GM11168 (cell line): Measurements from ENCODE around the gene PDE8B.

ENCODE experiments used
- in situ Hi-C: fragments of 300-500 bp; cut with MboI; formaldehyde crosslinking; loops from one replicate; pipeline ENCODE4 v1.12.0; 2022; ENCODE audit warnings: low sequenced_read_pairs; ENCODE audit not compliant: unreplicated experiment

PDE8B gene

DNA sequence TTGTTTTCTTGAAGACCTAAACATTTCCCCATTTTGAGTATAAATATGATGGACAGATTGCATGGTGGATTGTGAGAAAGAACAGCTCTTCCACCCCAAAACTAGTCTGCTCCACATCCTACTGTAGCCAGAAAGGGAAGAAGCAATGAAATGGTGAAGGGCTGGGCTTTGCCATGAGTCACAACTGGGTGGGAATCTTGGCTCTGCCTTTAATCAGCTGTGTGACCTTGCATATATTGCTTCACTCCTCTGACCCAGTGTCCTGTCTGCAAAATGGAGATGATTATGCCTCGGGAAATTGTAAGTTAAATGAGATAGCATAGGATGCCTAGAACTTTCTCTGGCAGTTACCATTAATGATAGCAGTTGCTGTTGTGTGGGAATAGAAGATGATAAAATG, 101.9 kb downstream of the PDE8B start:
- in situ Hi-C loops: no loop called here

DNA sequence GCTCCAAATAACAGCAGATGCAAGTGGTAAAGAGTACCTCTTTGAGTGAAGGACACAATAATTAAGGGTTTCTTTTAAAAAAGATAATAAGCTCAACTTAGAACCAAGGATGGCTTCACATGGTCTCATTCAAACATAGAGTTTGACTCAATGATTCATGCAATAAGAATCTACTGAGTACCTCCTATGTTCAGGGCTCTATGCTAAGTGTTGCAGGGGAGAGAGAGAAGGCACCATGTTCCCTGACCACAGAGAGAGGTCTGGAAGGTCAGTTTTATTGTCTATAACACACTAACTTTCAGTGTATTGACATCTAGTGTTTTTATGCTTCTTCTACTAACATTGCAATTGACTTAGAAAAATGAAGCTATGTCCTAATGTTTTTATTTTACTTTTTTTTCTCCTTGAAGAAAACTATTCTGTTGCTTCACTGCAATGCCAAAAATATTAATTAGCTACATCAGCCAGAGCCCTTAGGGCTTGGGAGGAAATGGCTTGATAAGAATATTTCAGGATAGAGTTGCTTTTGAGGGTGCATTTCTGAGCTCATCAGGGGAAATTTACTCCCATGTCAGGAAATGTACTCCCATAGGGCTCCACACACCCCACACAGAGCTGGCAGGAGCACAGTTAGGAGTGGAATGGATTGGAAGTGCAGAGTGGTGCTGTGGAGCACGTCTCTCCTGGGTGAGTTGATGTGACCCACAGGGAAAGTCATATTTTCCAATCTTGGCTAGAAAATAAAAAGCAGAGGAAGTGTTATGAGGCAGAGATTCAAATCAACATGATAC, 106.6 kb downstream of the PDE8B start:
- in situ Hi-C loops: no loop called here

DNA sequence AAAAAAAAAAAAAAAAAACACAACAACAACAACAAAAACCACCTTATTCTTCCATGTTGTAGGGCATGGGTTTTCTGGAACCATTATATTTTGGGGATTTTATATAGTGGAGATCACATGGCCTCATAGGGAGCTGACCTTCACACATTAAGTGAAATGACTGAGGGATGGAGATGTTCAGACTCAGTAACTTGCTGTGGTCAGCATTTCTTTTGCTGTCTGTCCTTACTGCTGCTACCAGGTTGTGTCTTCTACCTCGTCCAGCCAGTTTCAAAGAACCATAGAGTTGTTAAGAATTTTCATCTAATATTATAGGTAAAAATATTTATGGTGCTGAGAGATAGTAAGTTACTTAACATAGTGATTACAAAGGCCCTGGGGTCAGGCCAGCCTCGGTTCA, 107.6 kb downstream of the PDE8B start:
- in situ Hi-C loops: no loop called here

DNA sequence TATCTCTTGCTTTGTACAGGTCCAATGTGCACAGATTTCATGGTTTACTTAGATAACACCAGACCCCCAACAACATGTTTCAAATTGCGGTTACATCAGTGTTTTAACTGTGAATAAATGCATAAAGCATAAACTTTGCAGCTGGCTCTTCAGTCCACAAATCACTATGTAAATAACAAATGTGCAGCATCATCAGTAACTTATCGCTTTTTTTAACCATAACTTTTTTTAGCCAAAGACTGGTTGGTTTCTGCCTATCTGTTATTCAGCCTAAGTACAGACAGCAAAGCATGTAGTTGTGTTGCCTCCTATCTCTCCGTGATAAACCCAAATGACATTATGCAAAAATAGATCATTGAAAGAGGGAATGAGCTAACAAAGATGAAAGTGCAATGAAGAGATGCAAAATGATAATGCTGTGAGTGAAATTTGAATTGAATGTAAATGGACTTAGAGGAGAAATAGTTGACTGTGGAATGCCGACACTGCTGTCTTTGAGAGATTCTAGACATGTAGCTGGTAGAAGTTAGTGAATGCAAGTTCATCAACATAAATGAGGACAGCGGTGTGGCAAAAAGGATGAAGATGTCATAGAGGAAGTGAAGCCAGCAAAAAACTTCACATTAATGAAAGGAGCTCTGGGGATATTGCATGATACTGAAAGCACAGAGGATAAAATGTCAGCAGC, 108.8 kb downstream of the PDE8B start:
- in situ Hi-C loops: no loop called here

DNA sequence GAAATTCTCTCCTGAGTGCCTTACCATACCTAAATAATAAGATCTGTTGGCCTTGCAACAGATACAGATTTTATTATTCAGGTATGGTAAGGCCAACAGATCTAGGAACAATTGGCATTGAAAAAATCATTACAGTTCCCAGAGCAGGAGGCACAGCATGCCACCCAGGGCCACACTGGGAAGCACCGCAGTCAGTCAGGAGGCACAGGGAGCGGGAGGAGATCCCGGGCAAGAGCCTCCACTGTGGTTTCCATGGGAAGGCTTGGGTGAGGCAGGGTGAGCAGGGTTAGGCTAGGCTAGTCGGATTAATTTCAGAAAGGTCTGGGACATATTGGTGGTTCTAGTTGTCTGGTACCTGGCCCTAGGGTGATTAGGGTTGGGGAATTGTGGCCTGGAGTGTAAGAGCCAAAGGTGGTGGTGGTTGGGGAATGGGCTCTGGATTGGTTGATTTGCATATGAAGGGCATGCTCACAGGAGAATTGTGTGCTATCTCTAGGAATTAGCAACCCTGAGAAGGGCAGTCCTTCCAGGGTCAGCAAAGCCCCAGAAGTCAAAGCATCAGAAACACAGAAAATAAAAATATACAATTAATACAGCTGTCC, 111.4 kb downstream of the PDE8B start:
- in situ Hi-C loops: no loop called here

DNA sequence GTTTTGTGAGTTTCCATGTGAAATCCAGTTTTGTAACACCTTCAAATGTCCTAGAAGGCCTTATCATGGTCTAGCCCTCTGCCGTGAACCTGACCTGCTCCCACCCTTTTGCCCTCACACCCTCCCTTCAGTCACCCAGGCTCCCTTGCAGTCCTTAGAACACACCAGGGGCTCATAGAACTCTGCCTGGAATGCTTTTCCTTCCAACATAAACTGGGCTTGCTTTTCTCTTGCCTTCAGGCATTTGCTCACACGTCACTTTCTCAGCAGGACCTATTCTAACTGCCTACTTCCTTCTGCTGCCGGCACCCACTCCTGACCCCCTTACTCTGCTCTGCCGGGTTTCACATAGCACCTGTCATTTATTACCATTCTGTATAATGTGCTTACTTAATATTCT, 111.9 kb downstream of the PDE8B start:
- in situ Hi-C loops: no loop called here

DNA sequence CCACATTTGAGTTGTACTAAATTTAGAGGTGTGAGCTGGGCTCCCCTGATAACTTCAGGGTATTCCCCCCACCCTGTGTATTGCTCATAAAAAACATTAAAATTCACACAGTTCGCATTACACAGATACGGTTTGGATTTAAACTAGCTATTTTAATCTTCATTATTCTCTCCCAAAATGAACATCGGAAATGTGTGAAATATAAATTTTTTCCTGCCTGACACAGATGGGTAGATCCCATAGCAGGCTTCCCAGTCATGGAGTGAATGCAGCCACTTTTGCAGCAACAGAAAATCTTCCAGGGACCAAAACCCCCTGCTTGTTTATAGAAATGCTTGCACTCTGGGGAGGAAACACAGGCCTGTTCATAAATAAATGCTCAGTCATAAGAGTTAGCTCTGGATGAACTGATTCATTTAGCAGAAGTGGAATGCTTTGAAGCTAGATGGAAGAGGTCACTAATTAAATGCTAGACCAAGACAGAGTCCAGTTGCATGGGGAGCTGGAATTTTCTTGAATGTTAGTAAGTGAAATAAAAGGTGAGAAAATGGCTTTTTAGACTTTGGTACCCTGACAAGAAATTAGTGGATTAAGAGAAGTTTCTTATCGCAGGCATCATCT, 115.6 kb downstream of the PDE8B start:
- in situ Hi-C loops: no loop called here

DNA sequence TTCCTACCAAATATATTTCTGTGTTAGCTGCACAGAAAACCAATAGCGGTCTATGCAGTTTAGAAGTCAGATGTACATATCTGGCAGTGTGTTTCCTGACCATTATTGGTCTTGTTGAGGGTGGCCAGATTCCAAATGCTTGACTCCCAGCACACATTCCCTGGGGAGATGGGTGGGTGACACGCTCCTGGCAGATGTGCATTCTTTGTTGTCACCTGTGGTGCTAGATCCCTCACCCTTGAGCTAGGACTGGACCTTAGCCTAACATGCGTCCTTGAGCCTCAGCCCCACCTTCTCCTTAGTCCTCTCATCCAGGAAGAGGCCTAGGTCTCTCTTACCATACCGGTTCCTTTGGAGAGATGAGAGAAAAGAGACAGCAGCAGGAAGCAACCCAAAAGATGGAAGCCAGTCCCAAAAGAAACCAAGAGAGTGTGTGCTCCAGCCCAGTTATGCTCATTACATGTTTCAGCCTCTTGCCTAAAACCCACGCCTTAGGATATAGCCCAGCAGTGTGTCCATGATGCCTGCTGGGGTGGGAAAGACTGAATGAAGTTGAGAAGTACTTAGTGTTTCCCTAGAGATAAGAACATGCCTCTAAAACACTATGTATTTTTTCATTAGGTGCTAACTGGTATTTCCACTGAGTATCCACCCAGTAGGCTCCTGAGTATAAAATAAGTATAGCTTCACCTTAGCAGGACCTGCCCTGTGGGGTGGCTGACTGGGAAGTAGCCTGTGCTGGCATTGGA, 116.7 kb downstream of the PDE8B start:
- in situ Hi-C loops: no loop called here

DNA sequence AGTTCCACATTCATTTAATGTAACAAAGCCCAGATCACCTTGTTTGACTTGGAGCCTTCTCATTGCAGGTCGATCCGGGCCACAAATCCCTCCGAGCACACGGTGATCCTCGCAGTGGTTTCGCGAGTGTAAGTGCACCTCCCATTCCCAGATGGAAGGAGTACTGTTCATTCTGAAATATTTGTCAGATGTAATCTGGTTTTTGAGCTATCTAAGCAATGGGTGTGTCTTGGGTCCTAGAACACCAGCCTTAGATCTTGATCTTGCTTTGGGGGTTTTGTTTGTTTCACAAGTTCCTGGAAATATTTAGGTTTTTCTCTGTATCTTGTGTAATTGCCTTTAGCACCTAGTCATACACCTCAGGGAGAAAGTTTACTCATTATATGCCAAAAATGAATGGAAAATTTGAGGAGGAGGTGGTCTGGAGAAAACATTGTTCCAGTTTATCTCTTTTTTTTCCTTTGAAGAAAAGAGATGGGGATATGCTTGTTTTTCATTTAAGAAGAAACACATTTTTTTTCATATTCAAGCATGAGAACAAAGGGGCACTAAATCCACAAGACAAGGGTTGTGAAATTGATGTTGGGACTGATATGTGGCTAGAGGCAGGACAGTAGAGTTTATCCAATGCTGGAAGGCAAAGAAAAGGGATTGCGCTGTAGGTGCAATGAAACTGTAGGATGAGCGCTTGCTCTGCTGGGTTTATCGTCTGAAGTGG, 118.6 kb downstream of the PDE8B start:
- in situ Hi-C loops: no loop called here

DNA sequence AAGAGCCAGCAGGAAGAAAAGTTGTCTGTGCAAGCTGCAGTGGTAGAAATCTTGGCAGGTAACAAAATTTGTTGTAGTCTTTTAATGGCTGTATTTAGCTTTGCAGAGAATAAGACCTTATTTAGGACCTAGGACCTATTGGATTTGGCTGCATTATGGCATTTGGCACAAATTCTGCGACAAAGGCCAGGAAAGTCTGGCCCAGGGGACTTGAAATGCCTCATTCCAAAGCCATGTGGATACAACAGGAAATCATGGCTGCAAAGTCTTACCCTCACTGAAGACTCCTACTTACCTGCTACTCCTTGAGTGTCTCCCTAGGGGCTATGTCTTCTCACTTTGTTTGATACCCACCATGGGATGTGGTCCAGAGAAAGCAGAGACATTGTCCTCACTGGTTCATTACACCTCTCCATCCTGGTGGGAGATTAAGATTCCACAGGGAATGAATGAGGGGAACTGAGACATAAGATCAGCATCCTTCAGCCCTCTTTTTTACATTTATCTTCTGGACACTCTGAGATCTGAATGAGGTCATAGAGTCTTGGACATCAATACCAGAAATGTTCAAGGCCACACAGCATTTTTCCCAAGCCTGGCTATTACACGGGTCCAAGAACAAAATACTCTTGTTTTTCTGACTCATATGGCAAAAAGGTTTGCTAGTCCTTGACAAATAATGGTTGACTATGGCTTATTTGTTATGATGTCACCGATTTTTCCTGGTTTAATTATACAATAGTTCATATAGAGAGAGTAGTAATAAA, 119.4 kb downstream of the PDE8B start:
- in situ Hi-C loops: no loop called here

DNA sequence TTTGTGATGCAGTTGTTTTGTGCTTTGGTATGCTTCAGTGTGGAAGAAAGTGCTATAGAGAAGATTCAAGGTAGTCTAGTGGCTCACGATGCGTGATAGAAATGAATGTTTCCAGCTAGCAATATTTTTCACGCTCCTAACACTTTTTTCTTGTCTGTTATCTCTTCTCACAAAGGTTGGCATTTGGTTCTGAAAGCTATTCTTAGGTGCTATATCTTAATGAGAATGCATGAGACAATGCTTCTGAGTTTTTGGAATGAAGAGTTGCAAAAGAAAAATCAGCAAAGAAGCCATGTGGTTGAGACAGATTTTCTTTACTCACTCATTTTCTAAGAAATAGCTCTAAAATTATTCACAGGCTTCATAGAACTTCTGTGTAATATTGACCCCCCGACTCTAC, 122.6 kb downstream of the PDE8B start:
- in situ Hi-C loops: no loop called here

DNA sequence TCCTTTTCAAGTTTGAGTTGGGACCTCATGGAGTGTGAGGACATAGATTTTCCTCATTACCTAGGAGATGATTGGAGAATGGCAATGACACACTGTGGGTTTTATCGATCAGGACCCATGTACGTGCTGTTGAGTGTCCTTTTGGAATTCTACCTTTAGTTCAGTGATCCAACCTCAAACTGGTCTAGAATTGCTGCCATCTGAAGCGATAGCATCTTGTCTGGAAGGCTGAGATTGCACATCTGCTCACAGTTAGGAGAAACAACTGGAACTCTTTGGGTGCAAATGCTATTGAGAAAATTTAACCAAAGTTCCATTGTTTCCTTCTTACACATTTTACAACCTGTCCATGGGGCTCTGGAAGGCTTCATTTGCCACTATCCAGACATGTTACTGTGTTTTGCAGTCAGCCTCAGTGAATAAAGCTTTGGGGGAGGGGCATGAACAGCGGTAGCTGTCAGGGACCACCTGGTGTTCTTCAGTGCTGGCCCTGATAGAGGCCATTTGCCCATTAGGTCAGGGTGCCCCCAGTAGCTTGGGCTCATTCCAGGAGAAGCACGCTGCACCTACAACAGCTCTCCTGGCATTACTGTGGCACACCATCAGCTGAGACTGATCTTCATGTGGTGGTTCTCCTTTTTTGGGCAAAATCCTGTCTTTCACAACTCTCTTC, 123.1 kb downstream of the PDE8B start:
- in situ Hi-C loops: no loop called here

DNA sequence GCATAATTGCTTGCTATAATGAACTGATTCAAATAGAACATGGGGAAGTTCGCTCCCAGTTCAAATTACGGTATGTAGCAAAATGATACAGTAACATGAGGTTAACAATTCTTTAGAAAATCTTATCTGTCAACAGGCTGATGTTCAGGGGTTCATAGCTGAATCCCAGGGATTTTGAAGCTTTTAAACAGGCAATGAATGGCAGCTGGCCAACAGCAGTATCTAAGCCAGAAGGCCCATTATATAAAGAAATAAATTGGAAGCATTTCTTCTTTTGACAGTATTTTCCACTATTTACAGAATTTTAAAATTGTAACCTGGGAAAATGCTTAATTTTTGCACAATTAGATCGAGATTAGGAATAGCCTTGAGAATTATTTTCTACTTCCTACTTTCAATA, 126.8 kb downstream of the PDE8B start:
- in situ Hi-C loops: no loop called here

DNA sequence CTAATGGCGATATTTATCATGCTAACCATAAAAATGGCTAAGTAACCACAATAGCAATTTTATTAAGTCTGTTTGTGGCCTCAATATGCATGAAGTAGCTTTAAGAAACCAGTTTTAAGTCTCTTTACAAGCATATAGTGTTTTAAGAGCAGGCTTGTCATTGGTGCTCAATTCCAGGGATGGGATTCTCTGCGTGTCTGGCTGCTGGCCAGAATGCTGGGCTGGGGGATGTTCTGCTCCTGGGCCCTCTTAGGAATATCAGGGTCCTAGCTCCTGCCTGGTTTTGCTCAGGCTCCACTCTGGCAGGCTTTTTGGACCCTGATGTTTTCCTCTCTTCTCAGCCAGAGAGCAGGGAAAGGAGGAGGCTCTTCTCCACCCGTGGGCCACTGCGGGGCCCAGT, 127.2 kb downstream of the PDE8B start:
- in situ Hi-C loops: no loop called here

DNA sequence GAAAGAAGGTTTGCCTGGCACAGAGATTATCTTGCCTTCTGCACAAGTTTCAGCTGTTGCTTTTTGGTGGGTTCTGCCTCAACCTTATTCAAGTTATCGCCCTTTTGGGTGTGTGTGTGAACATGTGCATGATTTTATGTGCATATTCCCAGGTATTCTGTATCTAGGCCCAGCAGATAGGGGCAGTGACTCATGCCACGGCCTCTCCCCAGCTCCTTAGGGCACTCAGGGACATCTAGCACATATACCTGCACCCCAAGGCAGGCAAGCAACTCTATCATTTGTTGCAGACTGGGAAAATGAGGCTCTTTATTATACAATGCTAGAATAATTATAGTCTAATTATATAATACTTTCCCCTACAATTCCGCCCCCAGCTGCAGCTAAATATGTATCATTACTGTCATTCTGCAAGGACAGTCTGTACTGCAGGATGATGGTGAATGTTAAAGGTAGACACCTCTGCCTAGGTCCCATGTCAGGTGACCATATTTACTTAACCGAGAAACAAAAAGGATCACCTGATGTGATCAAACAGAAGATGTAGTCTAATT, 128.9 kb downstream of the PDE8B start:
- in situ Hi-C loops: no loop called here

DNA sequence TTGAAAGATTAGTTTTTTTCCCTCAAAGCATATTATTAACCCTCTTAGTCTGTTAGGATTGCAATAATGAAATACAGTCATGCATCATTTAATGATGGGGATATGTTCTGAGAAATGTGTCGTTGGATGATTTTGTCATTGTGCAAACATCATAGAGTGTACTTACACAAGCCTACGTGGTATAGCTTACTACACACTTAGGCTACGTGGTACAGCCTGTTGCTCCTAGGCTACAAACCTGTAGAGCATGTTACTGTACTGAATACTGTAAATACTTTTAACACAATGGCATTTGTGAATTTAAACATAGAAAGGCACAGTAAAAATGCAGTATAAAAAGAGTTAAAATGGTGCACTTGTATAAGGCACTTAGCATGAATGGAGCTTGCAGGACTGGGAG, 132.7 kb downstream of the PDE8B start:
- in situ Hi-C loops: no loop called here

DNA sequence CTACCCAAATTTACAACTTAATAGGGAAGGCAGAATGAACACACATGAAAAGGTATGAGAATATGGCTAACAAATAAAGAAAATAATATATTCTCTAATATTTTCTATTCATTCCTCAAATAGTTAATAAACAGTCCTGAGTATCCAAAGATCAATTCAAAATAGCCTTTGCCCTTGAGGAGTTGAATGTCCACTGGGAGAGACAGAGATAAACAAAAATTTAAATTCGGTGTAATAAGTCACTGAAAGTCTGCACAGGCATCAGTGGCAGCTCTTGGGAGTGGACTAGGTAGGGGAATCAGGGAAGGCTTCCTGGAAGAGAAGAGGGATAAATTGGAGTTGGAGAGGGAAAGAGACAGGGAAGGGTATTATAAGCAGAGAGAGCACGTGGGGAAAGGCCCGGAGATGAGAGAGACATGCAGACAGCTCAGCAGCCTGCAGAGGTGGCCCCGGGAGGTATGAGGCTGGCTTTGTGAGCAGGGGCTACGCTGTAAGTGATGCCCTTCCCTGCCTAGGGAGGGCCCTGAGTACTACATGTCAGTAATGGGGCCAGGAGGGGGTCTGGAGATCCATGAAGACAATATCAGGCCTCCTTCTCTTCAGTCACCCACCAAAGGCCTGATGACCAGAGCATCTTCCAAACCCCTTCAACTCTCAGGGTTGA, 137.1 kb downstream of the PDE8B start:
- in situ Hi-C loops: no loop called here

DNA sequence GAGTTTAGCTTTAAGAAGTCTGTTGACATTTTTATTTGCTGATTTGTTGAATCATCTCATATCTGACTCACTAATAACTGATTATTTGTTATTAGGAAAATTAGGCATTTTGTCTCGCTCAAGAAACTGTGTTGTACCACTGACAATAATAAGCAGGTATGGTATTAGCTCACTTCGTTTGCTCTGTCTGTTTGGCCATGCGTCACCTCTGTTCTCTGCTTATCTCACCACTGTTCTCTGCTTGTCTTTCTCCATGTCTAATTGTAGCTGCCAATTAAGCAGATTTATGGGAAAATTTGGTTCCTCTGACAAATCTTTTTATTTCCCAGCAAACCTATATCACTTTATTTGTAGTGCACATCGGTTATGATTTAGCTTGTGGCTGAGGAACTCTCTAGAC, 142.8 kb downstream of the PDE8B start:
- in situ Hi-C loops: no loop called here
